ENCODE results near the gene FOSL1. TPM values are rescaled to one million over a fixed set of nuclear protein-coding genes. Genes with fewer than 3 reads are reported as not detected.

Gene FOSL1
- total and polyA plus RNA-seq, 2 of the 13 experiments (the other 11 are each of a cell fraction or from before 2014, with no cell fraction given) = 4.0 to 4.1 TPM

GRCh38 chr11:65900125-65900898 is at the start of gene FOSL1 (continued):
- TF ChIP-seq RFXANK (CRISPR knock-in tag; IDR thresholded peaks at IDR 0.05) (0 out of 2 replicates have a peak, but pooled peaks have one; percentile 34), ZNF160 (CRISPR knock-in tag; IDR thresholded peaks at IDR 0.05) (0 out of 2 replicates have a peak, but pooled peaks have one; percentile 20), ATF1 (CRISPR knock-in tag; IDR thresholded peaks at IDR 0.05) (peak; percentile 73), ZNF792 (CRISPR knock-in tag; IDR thresholded peaks at IDR 0.05) (peak; percentile 77; the same call in 1 of the 2 replicates), CAMTA2 (CRISPR knock-in tag; IDR thresholded peaks at IDR 0.05; ENCODE audit: borderline replicate concordance) (peak; percentile 10; the same call in 1 of the 2 replicates), RXRB (CRISPR knock-in tag; IDR thresholded peaks at IDR 0.05; ENCODE audit: borderline replicate concordance) (peak; percentile 53; the same call in 1 of the 2 replicates), ZIK1 (CRISPR knock-in tag; IDR thresholded peaks at IDR 0.05; ENCODE audit: borderline replicate concordance, low read depth) (no peak), HOXA3 (CRISPR knock-in tag; IDR thresholded peaks at IDR 0.05) (peak; percentile 59), ZNF124 (CRISPR knock-in tag; IDR thresholded peaks at IDR 0.05) (no peak), ESRRA (CRISPR knock-in tag; IDR thresholded peaks at IDR 0.05; ENCODE audit: low read depth) (no peak), MAX (IDR thresholded peaks at IDR 0.05) (peak; percentile 82), ZMYM2 (CRISPR knock-in tag; IDR thresholded peaks at IDR 0.05) (0 out of 2 replicates have a peak, but pooled peaks have one; percentile 18), KLF16 (CRISPR knock-in tag; IDR thresholded peaks at IDR 0.05) (peak in 1 of 2 experiments; percentile 62; a peak in 1 of 4 replicates), EHMT2 (IDR thresholded peaks at IDR 0.05; ENCODE audit: borderline replicate concordance, low read depth, low read length) (no peak), ZNF678 (CRISPR knock-in tag; IDR thresholded peaks at IDR 0.05) (no peak), ETV5 (CRISPR knock-in tag; IDR thresholded peaks at IDR 0.05; ENCODE audit: borderline replicate concordance) (0 out of 2 replicates have a peak, but pooled peaks have one; percentile 12), KLF12 (CRISPR knock-in tag; IDR thresholded peaks at IDR 0.05; ENCODE audit: borderline replicate concordance) (peak; percentile 64; the same call in 1 of the 2 replicates), YY1 (IDR thresholded peaks at IDR 0.05; ENCODE audit: insufficient read depth, insufficient replicate concordance, low read depth, low read length) (peak; percentile 53), KMT2B (CRISPR knock-in tag; IDR thresholded peaks at IDR 0.05) (0 out of 2 replicates have a peak, but pooled peaks have one; percentile 14)
- TF ChIP-seq, protein P1, sequence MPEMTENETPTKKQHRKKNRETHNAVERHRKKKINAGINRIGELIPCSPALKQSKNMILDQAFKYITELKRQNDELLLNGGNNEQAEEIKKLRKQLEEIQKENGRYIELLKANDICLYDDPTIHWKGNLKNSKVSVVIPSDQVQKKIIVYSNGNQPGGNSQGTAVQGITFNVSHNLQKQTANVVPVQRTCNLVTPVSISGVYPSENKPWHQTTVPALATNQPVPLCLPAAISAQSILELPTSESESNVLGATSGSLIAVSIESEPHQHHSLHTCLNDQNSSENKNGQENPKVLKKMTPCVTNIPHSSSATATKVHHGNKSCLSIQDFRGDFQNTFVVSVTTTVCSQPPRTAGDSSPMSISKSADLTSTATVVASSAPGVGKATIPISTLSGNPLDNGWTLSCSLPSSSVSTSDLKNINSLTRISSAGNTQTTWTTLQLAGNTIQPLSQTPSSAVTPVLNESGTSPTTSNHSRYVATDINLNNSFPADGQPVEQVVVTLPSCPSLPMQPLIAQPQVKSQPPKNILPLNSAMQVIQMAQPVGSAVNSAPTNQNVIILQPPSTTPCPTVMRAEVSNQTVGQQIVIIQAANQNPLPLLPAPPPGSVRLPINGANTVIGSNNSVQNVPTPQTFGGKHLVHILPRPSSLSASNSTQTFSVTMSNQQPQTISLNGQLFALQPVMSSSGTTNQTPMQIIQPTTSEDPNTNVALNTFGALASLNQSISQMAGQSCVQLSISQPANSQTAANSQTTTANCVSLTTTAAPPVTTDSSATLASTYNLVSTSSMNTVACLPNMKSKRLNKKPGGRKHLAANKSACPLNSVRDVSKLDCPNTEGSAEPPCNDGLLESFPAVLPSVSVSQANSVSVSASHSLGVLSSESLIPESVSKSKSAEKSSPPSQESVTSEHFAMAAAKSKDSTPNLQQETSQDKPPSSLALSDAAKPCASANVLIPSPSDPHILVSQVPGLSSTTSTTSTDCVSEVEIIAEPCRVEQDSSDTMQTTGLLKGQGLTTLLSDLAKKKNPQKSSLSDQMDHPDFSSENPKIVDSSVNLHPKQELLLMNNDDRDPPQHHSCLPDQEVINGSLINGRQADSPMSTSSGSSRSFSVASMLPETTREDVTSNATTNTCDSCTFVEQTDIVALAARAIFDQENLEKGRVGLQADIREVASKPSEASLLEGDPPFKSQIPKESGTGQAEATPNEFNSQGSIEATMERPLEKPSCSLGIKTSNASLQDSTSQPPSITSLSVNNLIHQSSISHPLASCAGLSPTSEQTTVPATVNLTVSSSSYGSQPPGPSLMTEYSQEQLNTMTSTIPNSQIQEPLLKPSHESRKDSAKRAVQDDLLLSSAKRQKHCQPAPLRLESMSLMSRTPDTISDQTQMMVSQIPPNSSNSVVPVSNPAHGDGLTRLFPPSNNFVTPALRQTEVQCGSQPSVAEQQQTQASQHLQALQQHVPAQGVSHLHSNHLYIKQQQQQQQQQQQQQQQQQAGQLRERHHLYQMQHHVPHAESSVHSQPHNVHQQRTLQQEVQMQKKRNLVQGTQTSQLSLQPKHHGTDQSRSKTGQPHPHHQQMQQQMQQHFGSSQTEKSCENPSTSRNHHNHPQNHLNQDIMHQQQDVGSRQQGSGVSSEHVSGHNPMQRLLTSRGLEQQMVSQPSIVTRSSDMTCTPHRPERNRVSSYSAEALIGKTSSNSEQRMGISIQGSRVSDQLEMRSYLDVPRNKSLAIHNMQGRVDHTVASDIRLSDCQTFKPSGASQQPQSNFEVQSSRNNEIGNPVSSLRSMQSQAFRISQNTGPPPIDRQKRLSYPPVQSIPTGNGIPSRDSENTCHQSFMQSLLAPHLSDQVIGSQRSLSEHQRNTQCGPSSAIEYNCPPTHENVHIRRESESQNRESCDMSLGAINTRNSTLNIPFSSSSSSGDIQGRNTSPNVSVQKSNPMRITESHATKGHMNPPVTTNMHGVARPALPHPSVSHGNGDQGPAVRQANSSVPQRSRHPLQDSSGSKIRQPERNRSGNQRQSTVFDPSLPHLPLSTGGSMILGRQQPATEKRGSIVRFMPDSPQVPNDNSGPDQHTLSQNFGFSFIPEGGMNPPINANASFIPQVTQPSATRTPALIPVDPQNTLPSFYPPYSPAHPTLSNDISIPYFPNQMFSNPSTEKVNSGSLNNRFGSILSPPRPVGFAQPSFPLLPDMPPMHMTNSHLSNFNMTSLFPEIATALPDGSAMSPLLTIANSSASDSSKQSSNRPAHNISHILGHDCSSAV (CRISPR knock-in tag; IDR thresholded peaks at IDR 0.05; ENCODE audit: borderline replicate concordance) = no peak
- TF ChIP-seq, protein P2, sequence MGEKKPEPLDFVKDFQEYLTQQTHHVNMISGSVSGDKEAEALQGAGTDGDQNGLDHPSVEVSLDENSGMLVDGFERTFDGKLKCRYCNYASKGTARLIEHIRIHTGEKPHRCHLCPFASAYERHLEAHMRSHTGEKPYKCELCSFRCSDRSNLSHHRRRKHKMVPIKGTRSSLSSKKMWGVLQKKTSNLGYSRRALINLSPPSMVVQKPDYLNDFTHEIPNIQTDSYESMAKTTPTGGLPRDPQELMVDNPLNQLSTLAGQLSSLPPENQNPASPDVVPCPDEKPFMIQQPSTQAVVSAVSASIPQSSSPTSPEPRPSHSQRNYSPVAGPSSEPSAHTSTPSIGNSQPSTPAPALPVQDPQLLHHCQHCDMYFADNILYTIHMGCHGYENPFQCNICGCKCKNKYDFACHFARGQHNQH (CRISPR knock-in tag; IDR thresholded peaks at IDR 0.05) = peak; percentile 62; the same call in 1 of the 2 replicates
